Measurements from ENCODE around the gene RASA4B. TPM values are rescaled to one million over a fixed set of nuclear protein-coding genes. Genes with fewer than 3 reads are reported as not detected.

Gene RASA4B
- total and polyA plus RNA-seq, 2 donors from 2014 or later = 22.5 to 24.0 TPM

- H3K9me3 ChIP-seq (ENCODE audit: control insufficient read depth in 2 of 3, insufficient read depth in 1 of 3, low read length in 3 of 3) = no peaks in the 10 kb centered on the region
- peak overlapping the region in 2 of 3 donors; percentile 24 to 100 for H3K4me3 ChIP-seq (ENCODE audit: low read length in 3 of 3)
- peak overlapping the region in 1 of 3 donors; percentile 16 for H3K9ac ChIP-seq (ENCODE audit: low read length in 3 of 3)
- no peak for TF ChIP-seq CTCF (IDR thresholded peaks at IDR 0.05; ENCODE audit: borderline replicate concordance, extremely low read depth, insufficient read depth)
- H3K27me3 ChIP-seq (ENCODE audit: control insufficient read depth, insufficient read depth, low read length) = no peaks in the 10 kb centered on the region
- intact Hi-C loops (cut with DNase I) = no loop called here
- peaks cover 0 to 13% (median 12%) of the 10 kb centered on the region in 3 donors for H3K4me1 ChIP-seq (ENCODE audit: control insufficient read depth in 2 of 3, insufficient read depth in 2 of 3, low read depth in 1 of 3, low read length in 3 of 3)
- DNase-seq = no peak
- no peak overlapping the region for H3K27ac ChIP-seq (ENCODE audit: low read depth in 2 of 2, low read length in 2 of 2)
- no peak for FAIRE-seq
- peaks cover 0 to 4% (median 0%) of the 10 kb centered on the region in 3 donors for H3K36me3 ChIP-seq (ENCODE audit: control insufficient read depth in 2 of 3, insufficient read depth in 3 of 3, low read length in 3 of 3)
Measured at GRCh38 chr7:102466097-102466496, 51.5 kb downstream of the RASA4B start.

GRCh38 chr7:102464577-102465280 lies 52.8 kb downstream of the RASA4B start, which contains the start of the genes ALKBH4 and LRWD1:
Gene ALKBH4, minus strand, starts transcription at chr7:102464863. Its CDS starts 27 bp downstream, at chr7:102464836.
Gene LRWD1, plus strand, starts transcription at chr7:102464984. Its CDS starts 97 bp downstream, at chr7:102465081.
- peak; percentile 92 to 98 (median 95) for DNase-seq
- peak; percentile 38 for TF ChIP-seq CTCF (IDR thresholded peaks at IDR 0.05; ENCODE audit: borderline replicate concordance, extremely low read depth, insufficient read depth)
- no peaks in the 10 kb centered on the region for H3K27me3 ChIP-seq (ENCODE audit: control insufficient read depth, insufficient read depth, low read length)
- H3K9me3 ChIP-seq (ENCODE audit: control insufficient read depth in 2 of 3, insufficient read depth in 1 of 3, low read length in 3 of 3) = no peaks in the 10 kb centered on the region
- peak within 1 kb of the TSS; percentile 1 to 57 for H3K27ac ChIP-seq (ENCODE audit: low read depth in 2 of 2, low read length in 2 of 2)
- FAIRE-seq = no peak
- peak within 1 kb of the TSS; percentile 96 to 100 (median 97) for H3K4me3 ChIP-seq (ENCODE audit: low read length in 3 of 3)
- intact Hi-C loops (cut with DNase I) = no loop called here
- peaks cover 0 to 12% (median 10%) of the 10 kb centered on the region in 3 donors for H3K4me1 ChIP-seq (ENCODE audit: control insufficient read depth in 2 of 3, insufficient read depth in 2 of 3, low read depth in 1 of 3, low read length in 3 of 3)
- peaks cover 0 to 1% (median 0%) of the 10 kb centered on the region in 3 donors for H3K36me3 ChIP-seq (ENCODE audit: control insufficient read depth in 2 of 3, insufficient read depth in 3 of 3, low read length in 3 of 3)
- peak within 1 kb of the TSS; percentile 91 to 99 (median 95) for H3K9ac ChIP-seq (ENCODE audit: low read length in 3 of 3)

GRCh38 chr7:102463841-102464576 lies 53.6 kb downstream of the RASA4B start:
- peak overlapping the region; percentile 91 to 99 (median 95) for H3K9ac ChIP-seq (ENCODE audit: low read length in 3 of 3)
- no peaks in the 10 kb centered on the region for H3K36me3 ChIP-seq (ENCODE audit: control insufficient read depth in 2 of 3, insufficient read depth in 3 of 3, low read length in 3 of 3)
- peak overlapping the region; percentile 96 to 100 (median 97) for H3K4me3 ChIP-seq (ENCODE audit: low read length in 3 of 3)
- H3K27me3 ChIP-seq (ENCODE audit: control insufficient read depth, insufficient read depth, low read length) = no peaks in the 10 kb centered on the region
- peak in 2 of 5 donors; percentile 27 to 41 for DNase-seq
- no peaks in the 10 kb centered on the region for H3K9me3 ChIP-seq (ENCODE audit: control insufficient read depth in 2 of 3, insufficient read depth in 1 of 3, low read length in 3 of 3)
- TF ChIP-seq CTCF (IDR thresholded peaks at IDR 0.05; ENCODE audit: borderline replicate concordance, extremely low read depth, insufficient read depth) = no peak
- H3K4me1 ChIP-seq (ENCODE audit: control insufficient read depth in 2 of 3, insufficient read depth in 2 of 3, low read depth in 1 of 3, low read length in 3 of 3) = peaks cover 0 to 12% (median 10%) of the 10 kb centered on the region in 3 donors
- no peak for FAIRE-seq
- intact Hi-C loops (cut with DNase I) = no loop called here
- peak overlapping the region; percentile 1 to 57 for H3K27ac ChIP-seq (ENCODE audit: low read depth in 2 of 2, low read length in 2 of 2)

Measured in kidney (tissue), 14 donors.